Esophagus muscularis mucosa (tissue), 4 donors: ENCODE measurements around the gene SRPK3. TPM values are rescaled to one million over a fixed set of nuclear protein-coding genes. Genes with fewer than 3 reads are reported as not detected.

Experiments used
- DNase-seq: peaks from one replicate; pipeline ENCODE4 v3.0.0-alpha.2; 2017; ENCODE audit errors: extremely low spot score
- H3K27ac ChIP-seq, 4 donors: fragments of 200-600 bp; sonication (generic); replicated peaks in 1 of 4; 1 replicate in 3 of 4; 2 replicates in 1 of 4; pipeline ENCODE4 v1.5.1; 2016 to 2019; ENCODE audit warnings: mild to moderate bottlenecking in 1 of 4
- H3K27me3 ChIP-seq, 4 donors: fragments of 200-600 bp; sonication (generic); one replicate each; pipeline versions ENCODE4 v1.5.1 to v1.6.0; 2016 to 2019
- H3K36me3 ChIP-seq, 4 donors: fragments of 200-600 bp; sonication (generic); one replicate each; pipeline ENCODE4 v1.5.1; 2016 to 2019
- H3K4me1 ChIP-seq, 4 donors: fragments of 200-600 bp; sonication (generic); one replicate each; pipeline ENCODE4 v1.5.1; 2016 to 2019
- H3K4me3 ChIP-seq, 4 donors: fragments of 200-600 bp; sonication (generic); 1 replicate in 2 of 4; 2 replicates in 2 of 4; pipeline ENCODE4 v1.5.1; 2016 to 2019; ENCODE audit warnings: mild to moderate bottlenecking in 4 of 4, moderate library complexity in 1 of 4
- H3K9me3 ChIP-seq, 4 donors: fragments of 200-600 bp; sonication (generic); 1 replicate in 3 of 4; 2 replicates in 1 of 4; pipeline ENCODE4 v1.5.1; 2016 to 2019
- CTCF ChIP-seq, 3 experiments: fragments of 200-600 bp in 2 of 3; fragments of 450-650 bp in 1 of 3; sonication (generic) in 2 of 3; IDR thresholded peaks; one replicate each; pipeline ENCODE4 v1.5.1; 2017 to 2019; ENCODE audit warnings: antibody characterized with exemption in 3 of 3, mild to moderate bottlenecking in 2 of 3, moderate library complexity in 1 of 3
- EP300 ChIP-seq: sonication (generic); formaldehyde crosslinking; IDR thresholded peaks from one replicate; pipeline ENCODE4 v1.6.1; 2017; ENCODE audit warnings: antibody characterized with exemption
- POLR2A ChIP-seq: fragments of 450-650 bp; IDR thresholded peaks from one replicate; pipeline ENCODE4 v1.6.1; 2017; ENCODE audit warnings: antibody characterized with exemption, moderate library complexity, mild to moderate bottlenecking, low read depth
- POLR2AphosphoS5 ChIP-seq, 2 donors: sonication (generic); formaldehyde crosslinking; IDR thresholded peaks; one replicate each; pipeline ENCODE4 v1.6.1; 2017; ENCODE audit warnings: antibody characterized with exemption in 2 of 2
- WGBS: methylation state at CpG from one replicate; pipeline ENCODE4 v1.1.5; 2018; 5-methylcytosine and 5-hydroxymethylcytosine counted together
- intact Hi-C: fragments of 100-400 bp; cut with DNase I; formaldehyde crosslinking; loops from one replicate; pipeline ENCODE4 v1.15.1; 2023
- total RNA-seq, 4 donors: library from RNA; depleted of rRNA; stranded (reverse); fragments of >200 nt; gene quantifications; one replicate each; pipeline versions ENCODE4 v1.1.0 to v1.2.1, GENCODE V29; 2016

SRPK3 gene
- total RNA-seq, 4 donors from 2014 or later, result 0.52 to 2.2 (median 1.1) TPM

- Histone ChIP-seq H3K27me3 (no peaks in the 10 kb centered on the region), H3K4me1 (peaks cover 17 to 49% (median 40%) of the 10 kb centered on the region in 4 donors), H3K4me3 (no peak overlapping the region), H3K36me3 (peaks cover 0 to 44% (median 39%) of the 10 kb centered on the region in 4 donors), H3K27ac (no peak overlapping the region), H3K9me3 (peaks cover 0 to 18% (median 0%) of the 10 kb centered on the region in 4 donors)
- no peak for DNase-seq
- no peak for TF ChIP-seq EP300
- TF ChIP-seq POLR2A, result no peak
- no peak for TF ChIP-seq CTCF (IDR thresholded peaks at IDR 0.05)
- TF ChIP-seq POLR2AphosphoS5 (IDR thresholded peaks at IDR 0.05), result no peak
- WGBS, result 86% methylated on average over 14 of the region's 17 CpGs
- intact Hi-C loops, result no loop called here
Measured at GRCh38 chrX:153791104-153791852, 10.4 kb downstream of the SRPK3 start.

GRCh38 chrX:153792368-153792767 is 11.5 kb downstream of the SRPK3 start:
- peaks cover 17 to 60% (median 50%) of the 10 kb centered on the region in 4 donors for H3K4me1 ChIP-seq
- WGBS, result 83% methylated on average over 5 of the region's 6 CpGs
- no peak overlapping the region for H3K4me3 ChIP-seq
- TF ChIP-seq EP300, result no peak
- intact Hi-C loops, result no loop called here
- no peak for DNase-seq
- H3K27ac ChIP-seq, result peak overlapping the region in 2 of 4 donors; percentile 92 to 93
- H3K36me3 ChIP-seq, result peaks cover 0 to 42% (median 33%) of the 10 kb centered on the region in 4 donors
- H3K27me3 ChIP-seq, result no peaks in the 10 kb centered on the region
- peaks cover 0 to 22% (median 0%) of the 10 kb centered on the region in 4 donors for H3K9me3 ChIP-seq

GRCh38 chrX:153793291-153793690 is 12.4 kb downstream of the SRPK3 start:
- H3K36me3 ChIP-seq, result peaks cover 0 to 42% (median 33%) of the 10 kb centered on the region in 4 donors
- peak overlapping the region; percentile 92 to 96 (median 94) for H3K27ac ChIP-seq
- no peaks in the 10 kb centered on the region for H3K27me3 ChIP-seq
- DNase-seq, result no peak
- H3K4me3 ChIP-seq, result peak overlapping the region; percentile 65 to 81 (median 70)
- WGBS, result 76% methylated on average over 6 of the region's 7 CpGs
- no peak for TF ChIP-seq POLR2A
- no peak for TF ChIP-seq EP300
- no peak for TF ChIP-seq CTCF (IDR thresholded peaks at IDR 0.05)
- TF ChIP-seq POLR2AphosphoS5 (IDR thresholded peaks at IDR 0.05), result no peak
- intact Hi-C loops, result no loop called here
- peaks cover 0 to 26% (median 0%) of the 10 kb centered on the region in 4 donors for H3K9me3 ChIP-seq
- peaks cover 17 to 63% (median 51%) of the 10 kb centered on the region in 4 donors for H3K4me1 ChIP-seq

- intact Hi-C loops, result no loop called here
- TF ChIP-seq POLR2AphosphoS5 (IDR thresholded peaks at IDR 0.05) (peak; percentile 80 to 85), CTCF (IDR thresholded peaks at IDR 0.05) (peak in 1 of 3 experiments; percentile 14), EP300 (no peak), POLR2A (no peak)
- Histone ChIP-seq H3K27ac (peak within 1 kb of the TSS; percentile 92 to 96 (median 94)), H3K27me3 (no peaks in the 10 kb centered on the region), H3K4me3 (peak within 1 kb of the TSS; percentile 65 to 81 (median 70)), H3K36me3 (peaks cover 0 to 42% (median 32%) of the 10 kb centered on the region in 4 donors), H3K9me3 (peaks cover 0 to 26% (median 0%) of the 10 kb centered on the region in 4 donors), H3K4me1 (peaks cover 17 to 63% (median 51%) of the 10 kb centered on the region in 4 donors)
- 44% methylated on average over 30 of the region's 92 CpGs for WGBS
- peak; percentile 95 for DNase-seq
Measured at GRCh38 chrX:153794018-153794896, 13.4 kb downstream of the SRPK3 start, which contains the start of the genes IDH3G and SSR4. Gene IDH3G, minus strand, starts transcription at chrX:153794375. Its CDS starts 49 bp downstream, at chrX:153794326. Gene SSR4, plus strand, starts transcription at chrX:153794668. Its CDS starts 20 bp downstream, at chrX:153794688.
